ENCODE data around the gene UTY.
"Not testable (repeated sequence)": the region's sequence is repeated elsewhere in the genome, so short reads cannot be mapped to it uniquely, and the experiment has no call there.

UTY gene

GRCh38 chrY:13299411-13299810, 180.4 kb downstream of the UTY start:
- no peak for DNase-seq (ENCODE audit: low spot score)

- DNase-seq (ENCODE audit: low spot score): no peak
Measured at GRCh38 chrY:13296176-13296890, 183.5 kb downstream of the UTY start.

- no peak for DNase-seq (ENCODE audit: low spot score)
Measured at GRCh38 chrY:13295026-13295425, 184.8 kb downstream of the UTY start.

- DNase-seq (ENCODE audit: low spot score): no peak
Measured at GRCh38 chrY:13291199-13291598, 188.6 kb downstream of the UTY start.

GRCh38 chrY:13282151-13283054, 197.4 kb downstream of the UTY start:
- not testable (repeated sequence) for DNase-seq (ENCODE audit: low spot score)

- DNase-seq (ENCODE audit: low spot score): no peak
Measured at GRCh38 chrY:13279561-13279960, 200.3 kb downstream of the UTY start.

DNA sequence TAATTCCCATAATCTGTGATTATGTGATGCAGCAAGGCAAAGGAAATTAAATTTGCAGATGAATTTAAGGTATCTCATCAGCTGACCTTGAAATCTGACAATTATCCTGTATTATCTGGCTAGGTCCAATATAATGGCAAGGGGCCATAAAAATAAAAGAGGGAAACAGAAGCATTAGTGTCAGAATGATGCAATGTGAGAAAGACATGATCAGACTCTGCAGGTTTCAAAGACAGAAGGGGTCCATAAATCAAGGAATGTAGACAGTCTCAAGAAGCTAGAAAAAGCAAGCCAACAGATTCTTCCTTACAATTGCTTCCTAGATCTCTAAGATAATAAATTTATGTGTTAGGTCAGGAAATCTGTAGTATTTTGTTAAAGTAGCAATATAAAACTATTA, 208.1 kb downstream of the UTY start:
- no peak for DNase-seq (ENCODE audit: low spot score)

- not testable (repeated sequence) for DNase-seq (ENCODE audit: low spot score)
Measured at GRCh38 chrY:13253941-13254440, 225.8 kb downstream of the UTY start.

- DNase-seq (ENCODE audit: low spot score): no peak
Measured at GRCh38 chrY:13250421-13250820, 229.4 kb downstream of the UTY start.

- no peak for DNase-seq (ENCODE audit: low spot score)
Measured at GRCh38 chrY:13243716-13244115, 236.1 kb downstream of the UTY start.

GRCh38 chrY:13233901-13234300, 245.9 kb downstream of the UTY start:
- DNase-seq (ENCODE audit: low spot score): no peak

DNA sequence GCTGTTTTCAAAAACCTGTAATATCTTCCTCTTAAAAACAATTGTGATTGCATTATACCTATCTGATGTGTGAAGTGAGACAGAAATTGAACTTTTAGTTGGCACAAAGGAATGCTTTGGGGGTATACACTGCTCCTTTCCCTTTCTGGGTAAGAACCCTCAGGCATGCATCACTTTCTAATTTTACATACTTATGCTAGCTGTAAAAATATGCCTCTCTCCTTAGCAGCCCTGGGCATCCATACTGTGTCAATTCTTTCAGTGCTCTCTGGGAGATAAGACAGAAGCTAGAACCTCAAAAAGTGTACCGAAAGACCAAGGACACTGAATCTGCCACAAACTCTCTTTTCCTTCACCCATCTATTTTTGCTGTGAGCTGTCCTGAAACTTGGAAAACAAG, 246.7 kb downstream of the UTY start:
- no peak for DNase-seq (ENCODE audit: low spot score)

DNA sequence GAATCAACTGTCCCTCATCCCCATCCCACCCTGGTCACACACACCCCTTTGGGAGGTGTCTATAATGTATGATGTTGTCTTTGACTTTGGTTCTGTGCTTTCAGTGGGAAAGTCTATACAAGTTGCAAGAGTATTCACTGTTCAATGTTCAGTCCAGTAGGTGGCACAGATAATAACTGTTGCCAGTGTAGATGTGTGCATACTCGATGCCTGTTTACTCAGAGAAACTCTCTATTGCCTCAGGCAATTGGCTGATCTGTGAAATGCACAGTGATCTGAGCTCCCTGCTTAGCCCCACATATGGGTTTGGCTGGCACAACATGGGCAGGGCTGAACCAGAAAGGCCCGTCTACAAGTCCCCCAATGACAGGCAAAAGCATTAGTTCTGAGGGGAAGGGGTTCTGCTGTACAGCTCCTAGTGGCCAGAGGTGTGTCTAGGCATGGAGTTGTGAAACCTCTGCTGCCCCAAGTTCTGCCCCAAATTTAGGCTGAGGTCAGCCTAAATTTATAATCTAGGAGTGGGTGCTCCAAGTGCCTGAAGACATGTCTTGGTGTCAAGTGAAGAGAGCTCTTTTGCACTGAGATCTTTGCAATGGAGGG, 252.4 kb downstream of the UTY start:
- no peak for DNase-seq (ENCODE audit: low spot score)

- DNase-seq (ENCODE audit: low spot score): no peak
Measured at GRCh38 chrY:13210961-13211646, 268.7 kb downstream of the UTY start.

- DNase-seq (ENCODE audit: low spot score): no peak
Measured at GRCh38 chrY:13205214-13205613, 274.6 kb downstream of the UTY start.

Measured in ecto neural progenitor cell (in vitro differentiated cells).